ENCODE results near the gene IFNL4.

DNA sequence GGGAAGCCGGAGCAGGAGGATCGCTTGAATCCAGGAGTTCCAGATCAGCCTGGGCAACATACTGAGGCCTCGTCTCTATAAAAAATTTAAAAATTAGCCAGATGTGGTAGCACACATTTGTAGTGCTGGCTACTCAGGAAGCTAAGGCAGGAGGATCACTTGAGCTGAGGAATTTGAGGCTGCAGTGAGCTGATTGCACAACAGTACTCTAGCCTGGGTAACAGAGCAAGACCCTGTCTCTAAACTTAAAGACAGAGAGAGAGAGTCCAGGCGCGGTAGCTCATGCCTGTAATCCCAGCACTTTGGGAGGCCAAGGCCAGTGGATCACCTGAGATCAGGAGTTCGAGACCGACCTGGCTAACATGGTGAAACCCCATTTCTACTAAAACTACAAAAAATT lies 8.2 kb downstream of the IFNL4 start:
- no peak for TF ChIP-seq TBL1XR1 (IDR thresholded peaks at IDR 0.05; ENCODE audit: low read depth, low read length)
- TF ChIP-seq, protein P1, sequence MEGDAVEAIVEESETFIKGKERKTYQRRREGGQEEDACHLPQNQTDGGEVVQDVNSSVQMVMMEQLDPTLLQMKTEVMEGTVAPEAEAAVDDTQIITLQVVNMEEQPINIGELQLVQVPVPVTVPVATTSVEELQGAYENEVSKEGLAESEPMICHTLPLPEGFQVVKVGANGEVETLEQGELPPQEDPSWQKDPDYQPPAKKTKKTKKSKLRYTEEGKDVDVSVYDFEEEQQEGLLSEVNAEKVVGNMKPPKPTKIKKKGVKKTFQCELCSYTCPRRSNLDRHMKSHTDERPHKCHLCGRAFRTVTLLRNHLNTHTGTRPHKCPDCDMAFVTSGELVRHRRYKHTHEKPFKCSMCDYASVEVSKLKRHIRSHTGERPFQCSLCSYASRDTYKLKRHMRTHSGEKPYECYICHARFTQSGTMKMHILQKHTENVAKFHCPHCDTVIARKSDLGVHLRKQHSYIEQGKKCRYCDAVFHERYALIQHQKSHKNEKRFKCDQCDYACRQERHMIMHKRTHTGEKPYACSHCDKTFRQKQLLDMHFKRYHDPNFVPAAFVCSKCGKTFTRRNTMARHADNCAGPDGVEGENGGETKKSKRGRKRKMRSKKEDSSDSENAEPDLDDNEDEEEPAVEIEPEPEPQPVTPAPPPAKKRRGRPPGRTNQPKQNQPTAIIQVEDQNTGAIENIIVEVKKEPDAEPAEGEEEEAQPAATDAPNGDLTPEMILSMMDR (IDR thresholded peaks at IDR 0.05 in 2 of 3, conservative IDR thresholded peaks at IDR 0.05 in 1 of 3; ENCODE audit: control insufficient read depth in 2 of 3, extremely low read depth in 1 of 3, insufficient read depth in 1 of 3, low read depth in 3 of 3, low read length in 3 of 3), result no peak
